H1 (cell line): ENCODE data around the gene TRIM56. TPM values are rescaled to one million over a fixed set of nuclear protein-coding genes. Genes with fewer than 3 reads are reported as not detected.

Source experiments
- CTCF ChIA-PET: fragments of 300-600 bp; sonication (Branson Sonifier 250); formaldehyde crosslinking; loops from one replicate; lab custom pipeline; 2021; ENCODE audit not compliant: partially characterized antibody; lab: Charles Lee
- POLR2A ChIA-PET: fragments of 300-600 bp; sonication (Branson Sonifier 250); formaldehyde crosslinking; loops from one replicate; lab custom pipeline; 2021; ENCODE audit warnings: inconsistent platforms; ENCODE audit not compliant: partially characterized antibody; lab: Charles Lee
- DNase-seq, 2 experiments: peaks; one replicate each; pipeline versions ENCODE4 v3.0.0 to v3.0.0-alpha.2; 2010 to 2022; ENCODE audit warnings: low spot score in 2 of 2, low read depth in 1 of 2, mixed read lengths in 1 of 2
- FAIRE-seq: peaks from 2 replicates; lab custom pipeline; 2011; peaks lifted over from hg19 to GRCh38; lab: Jason Lieb, UNC
- H2AFZ ChIP-seq: 2 replicates; pipeline ENCODE4 v1.8.1; 2012; ENCODE audit warnings: low read length, inconsistent platforms
- H2AK5ac ChIP-seq: 2 replicates; pipeline ENCODE4 v1.6.1; 2013; ENCODE audit warnings: low read depth, low read length
- H2BK120ac ChIP-seq: replicated peaks from 2 replicates; pipeline ENCODE3; 2013; ENCODE audit warnings: low read depth, low read length, inconsistent platforms
- H2BK12ac ChIP-seq: 2 replicates; pipeline ENCODE4 v1.6.1; 2013; ENCODE audit warnings: low read depth, low read length
- H2BK15ac ChIP-seq: 2 replicates; pipeline ENCODE4 v1.6.1; 2013; ENCODE audit warnings: low read length
- H2BK20ac ChIP-seq: 2 replicates; pipeline ENCODE4 v1.6.1; 2013; ENCODE audit warnings: low read length
- H2BK5ac ChIP-seq: 2 replicates; pipeline ENCODE4 v1.6.1; 2013; ENCODE audit warnings: low read depth, low read length
- H3K14ac ChIP-seq: 2 replicates; pipeline ENCODE4 v1.6.1; 2013; ENCODE audit warnings: inconsistent platforms; ENCODE audit not compliant: insufficient read length
- H3K18ac ChIP-seq: 2 replicates; pipeline ENCODE4 v1.6.1; 2013; ENCODE audit warnings: low read length; ENCODE audit errors: extremely low read depth
- H3K23ac ChIP-seq: 2 replicates; pipeline ENCODE4 v1.6.1; 2013; ENCODE audit warnings: inconsistent platforms; ENCODE audit not compliant: insufficient read length
- H3K23me2 ChIP-seq: 2 replicates; pipeline ENCODE4 v1.6.1; 2013; ENCODE audit warnings: low read depth, low read length
- H3K27ac ChIP-seq: 2 replicates; pipeline ENCODE4 v1.6.1; 2011; ENCODE audit warnings: low read depth, low read length, inconsistent platforms
- H3K27me3 ChIP-seq, 4 experiments: replicated peaks in 1 of 4; 1 replicate in 1 of 4; 2 replicates in 3 of 4; pipeline versions ENCODE4 v1.6.1 to v1.8.1; 2011 to 2013; ENCODE audit warnings: low read length in 3 of 4, mild to moderate bottlenecking in 3 of 4, inconsistent platforms in 2 of 4, mixed read lengths in 2 of 4, moderate library complexity in 1 of 4; ENCODE audit not compliant: control insufficient read depth in 3 of 4, insufficient read depth in 3 of 4; ENCODE audit errors: extremely low read depth in 1 of 4
- H3K36me3 ChIP-seq, 4 experiments: 2 replicates each; pipeline versions ENCODE4 v1.6.1 to v1.8.1; 2011 to 2013; ENCODE audit warnings: mild to moderate bottlenecking in 4 of 4, low read length in 3 of 4, moderate library complexity in 2 of 4, control low read depth in 1 of 4, inconsistent platforms in 1 of 4; ENCODE audit not compliant: insufficient read depth in 4 of 4, control insufficient read depth in 2 of 4
- H3K4ac ChIP-seq: replicated peaks from 2 replicates; pipeline ENCODE3; 2013; ENCODE audit warnings: low read length, low read depth, mixed read lengths, inconsistent platforms; ENCODE audit not compliant: insufficient read length
- H3K4me1 ChIP-seq, 4 experiments: replicated peaks in 1 of 4; 1 replicate in 1 of 4; 2 replicates in 3 of 4; pipeline versions ENCODE4 v1.6.1 to v1.8.1; 2011 to 2013; ENCODE audit warnings: low read length in 3 of 4, inconsistent platforms in 2 of 4, mixed read lengths in 1 of 4; ENCODE audit not compliant: insufficient read depth in 4 of 4, control insufficient read depth in 3 of 4
- H3K4me2 ChIP-seq, 2 experiments: 2 replicates each; pipeline versions ENCODE4 v1.6.1 to v1.8.1; 2011 to 2013; ENCODE audit warnings: low read depth in 2 of 2, low read length in 2 of 2, control low read depth in 1 of 2, inconsistent platforms in 1 of 2, mild to moderate bottlenecking in 1 of 2; ENCODE audit not compliant: insufficient read depth in 1 of 2
- H3K4me3 ChIP-seq, 4 experiments: fragments of 200-600, 300-600 bp in 1 of 4; sonication (generic), shearing (Covaris generic), sonication (Bioruptor Twin) in 1 of 4; 2 replicates each; pipeline versions ENCODE4 v1.5.1 to v1.8.1; 2011 to 2016; ENCODE audit warnings: low read length in 4 of 4, low read depth in 3 of 4, control low read depth in 2 of 4, inconsistent platforms in 2 of 4, mild to moderate bottlenecking in 2 of 4, mixed read lengths in 1 of 4, moderate library complexity in 1 of 4; ENCODE audit not compliant: insufficient read depth in 2 of 4; ENCODE audit errors: extremely low read depth in 1 of 4
- H3K56ac ChIP-seq: replicated peaks from 2 replicates; pipeline ENCODE3; 2013; ENCODE audit warnings: low read depth, mild to moderate bottlenecking, mixed read lengths, low read length, inconsistent platforms; ENCODE audit not compliant: insufficient read length
- H3K79me1 ChIP-seq: 2 replicates; pipeline ENCODE4 v1.6.1; 2013; ENCODE audit warnings: low read depth, low read length, control low read depth
- H3K79me2 ChIP-seq, 2 experiments: 2 replicates each; pipeline versions ENCODE4 v1.6.1 to v1.8.1; 2012 to 2013; ENCODE audit warnings: low read length in 2 of 2, mild to moderate bottlenecking in 2 of 2, inconsistent platforms in 1 of 2; ENCODE audit not compliant: insufficient read depth in 2 of 2, control insufficient read depth in 1 of 2
- H3K9ac ChIP-seq, 4 experiments: replicated peaks in 1 of 4; 1 replicate in 1 of 4; 2 replicates in 3 of 4; pipeline versions ENCODE4 v1.6.1 to v1.8.1; 2011 to 2013; ENCODE audit warnings: low read depth in 3 of 4, low read length in 3 of 4, control low read depth in 2 of 4, mild to moderate bottlenecking in 2 of 4, moderate library complexity in 2 of 4, inconsistent platforms in 1 of 4; ENCODE audit errors: extremely low read depth in 1 of 4
- H3K9me3 ChIP-seq, 2 experiments: 2 replicates each; pipeline versions ENCODE4 v1.6.1 to v1.8.1; 2012 to 2013; ENCODE audit warnings: mild to moderate bottlenecking in 2 of 2, moderate library complexity in 2 of 2, control low read depth in 1 of 2, inconsistent platforms in 1 of 2, low read depth in 1 of 2, low read length in 1 of 2, mixed read lengths in 1 of 2; ENCODE audit not compliant: insufficient read depth in 2 of 2
- H4K20me1 ChIP-seq, 2 experiments: replicated peaks in 1 of 2; 2 replicates each; pipeline versions ENCODE3 to v1.8.1; 2011 to 2013; ENCODE audit warnings: inconsistent platforms in 2 of 2, low read length in 2 of 2, mild to moderate bottlenecking in 1 of 2; ENCODE audit not compliant: insufficient read depth in 2 of 2, control insufficient read depth in 1 of 2
- H4K5ac ChIP-seq: 2 replicates; pipeline ENCODE4 v1.6.1; 2013; ENCODE audit warnings: low read length, low read depth, mixed read lengths, inconsistent platforms; ENCODE audit not compliant: insufficient read length
- H4K8ac ChIP-seq: 2 replicates; pipeline ENCODE4 v1.8.0; 2013; ENCODE audit warnings: mild to moderate bottlenecking, moderate library complexity, low read length, inconsistent platforms; ENCODE audit not compliant: insufficient read depth; ENCODE audit errors: extremely low read depth
- H4K91ac ChIP-seq: replicated peaks from 2 replicates; pipeline ENCODE3; 2013; ENCODE audit warnings: low read length, mixed read lengths, inconsistent platforms; ENCODE audit not compliant: insufficient read length
- FOSL1 ChIP-seq: IDR thresholded peaks from 2 replicates; pipeline ENCODE4 v1.6.1; 2011; ENCODE audit warnings: mild to moderate bottlenecking, low read depth, low read length, moderate library complexity; ENCODE audit not compliant: insufficient read depth
- KDM1A ChIP-seq: fragments of 200-600, 300-600 bp; sonication (generic); IDR thresholded peaks from 2 replicates; pipeline ENCODE4 v1.7.1; 2016; ENCODE audit warnings: mild to moderate bottlenecking, low read length, borderline replicate concordance
- WGBS, 2 experiments: shearing (Covaris generic) in 1 of 2; methylation state at CpG; one replicate each; pipeline versions ENCODE4 v1.1.6 to v1.1.7; 2013 to 2015; ENCODE audit warnings: low lambda C conversion rate in 2 of 2, mixed read lengths in 2 of 2, inconsistent platforms in 1 of 2, low coverage in 1 of 2, missing lambda C conversion rate in 1 of 2; ENCODE audit not compliant: insufficient replicate concordance in 2 of 2, insufficient coverage in 1 of 2, insufficient read length in 1 of 2; ENCODE audit errors: extremely low coverage in 1 of 2, missing lambda C conversion rate in 1 of 2; 5-methylcytosine and 5-hydroxymethylcytosine counted together
- polyA plus RNA-seq, 7 experiments: library from polyadenylated mRNA; depleted of rRNA in 3 of 7; stranded (reverse) in 5 of 7; unstranded in 2 of 7; fragments of >200 nt in 5 of 7; fragments of 200-250 nt in 2 of 7; gene quantifications; 1 replicate in 5 of 7; 2 replicates in 1 of 7; 4 replicates in 1 of 7; pipeline versions ENCODE4 v1.2.1 to v1.2.3, GENCODE V29; 2011 to 2013; ENCODE audit warnings: missing spikeins in 2 of 7, mixed read lengths in 2 of 7
- total RNA-seq: library from RNA; stranded (reverse); fragmentation: NEBNext Ultra II Directional; extraction: Animal tissue kit (Norgen Biotek cat#: 25700); gene quantifications from 2 replicates; pipeline ENCODE4 v1.2.1, GENCODE V29; 2021

TRIM56 gene
- total and polyA plus RNA-seq, 2 of the 8 experiments (the other 6 are each of a cell fraction or from before 2014, with no cell fraction given), result 2.0 to 17.5 TPM

GRCh38 chr7:101096331-101096956 lies 11.2 kb downstream of the TRIM56 start:
- Histone ChIP-seq H3K27me3 (no peaks in the 10 kb centered on the region), H3K23ac (no peak overlapping the region), H3K23me2 (0 out of 2 replicates have a peak, but pooled peaks cover 3% of the 10 kb centered on the region), H2AFZ (no peak overlapping the region), H4K5ac (no peak overlapping the region), H2BK20ac (no peak overlapping the region), H3K4me2 (no peak overlapping the region), H3K14ac (no peak overlapping the region), H3K9ac (no peak overlapping the region), H3K36me3 (no peaks in the 10 kb centered on the region; a peak in 1 of 8 replicates), H3K9me3 (peaks cover 0 to 6% of the 10 kb centered on the region in 2 experiments; a peak in 1 of 4 replicates), H3K79me1 (no peaks in the 10 kb centered on the region; the same call in 1 of the 2 replicates), H2BK15ac (0 out of 2 replicates have a peak overlapping the region, but pooled peaks have one; percentile 88), H2BK12ac (no peak overlapping the region), H2AK5ac (peak overlapping the region; percentile 4; the same call in 1 of the 2 replicates), H4K8ac (no peak overlapping the region), H4K91ac (no peak overlapping the region), H2BK120ac (no peak overlapping the region), H3K18ac (no peak overlapping the region), H3K79me2 (no peaks in the 10 kb centered on the region), H4K20me1 (no peaks in the 10 kb centered on the region), H3K4ac (no peak overlapping the region), H3K4me3 (no peak overlapping the region), H2BK5ac (no peak overlapping the region), H3K27ac (no peak overlapping the region), H3K4me1 (peaks cover 0 to 13% (median 10%) of the 10 kb centered on the region in 4 experiments; a peak in 6 of 7 replicates), H3K56ac (no peak overlapping the region)
- DNase-seq, result no peak
- ChIA-PET POLR2A (interaction anchor here (1.1 kb wide), 1 partner anchor 11 kb away, joined by 4 read pairs; the partner anchor contains the start of gene TRIM56), CTCF (interaction anchor here (0.6 to 3.3 kb wide), 17 partner anchors 9 to 591 kb away, joined by 3 to 25 read pairs (median 4); partner anchors contain the start of gene SERPINE1)
- no peak for FAIRE-seq
- TF ChIP-seq KDM1A, result peak; percentile 48; the same call in 1 of the 2 replicates
- TF ChIP-seq FOSL1, result no peak
- 76% methylated on average over 6 of the region's 6 CpGs; no CpG with 5 or more reads in 1 of the 2 experiments for WGBS, 2 experiments
